Dermis blood vessel endothelial cell (primary cell): ENCODE measurements around the gene COA1. TPM values are rescaled to one million over a fixed set of nuclear protein-coding genes. Genes with fewer than 3 reads are reported as not detected.
"Not testable (repeated sequence)": the region's sequence is repeated elsewhere in the genome, so short reads cannot be mapped to it uniquely, and the experiment has no call there.

ENCODE experiments used
- DNase-seq: peaks from one replicate; pipeline ENCODE4 v3.0.0; 2010
- total RNA-seq: library from RNA; depleted of rRNA; stranded (reverse); fragments of >200 nt; gene quantifications from 2 replicates; pipeline ENCODE4 v1.2.3, GENCODE V29; 2014

The COA1 gene, protein sequence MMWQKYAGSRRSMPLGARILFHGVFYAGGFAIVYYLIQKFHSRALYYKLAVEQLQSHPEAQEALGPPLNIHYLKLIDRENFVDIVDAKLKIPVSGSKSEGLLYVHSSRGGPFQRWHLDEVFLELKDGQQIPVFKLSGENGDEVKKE
- total RNA-seq, result 37.2 and 47.3 TPM in 2 replicates

DNA sequence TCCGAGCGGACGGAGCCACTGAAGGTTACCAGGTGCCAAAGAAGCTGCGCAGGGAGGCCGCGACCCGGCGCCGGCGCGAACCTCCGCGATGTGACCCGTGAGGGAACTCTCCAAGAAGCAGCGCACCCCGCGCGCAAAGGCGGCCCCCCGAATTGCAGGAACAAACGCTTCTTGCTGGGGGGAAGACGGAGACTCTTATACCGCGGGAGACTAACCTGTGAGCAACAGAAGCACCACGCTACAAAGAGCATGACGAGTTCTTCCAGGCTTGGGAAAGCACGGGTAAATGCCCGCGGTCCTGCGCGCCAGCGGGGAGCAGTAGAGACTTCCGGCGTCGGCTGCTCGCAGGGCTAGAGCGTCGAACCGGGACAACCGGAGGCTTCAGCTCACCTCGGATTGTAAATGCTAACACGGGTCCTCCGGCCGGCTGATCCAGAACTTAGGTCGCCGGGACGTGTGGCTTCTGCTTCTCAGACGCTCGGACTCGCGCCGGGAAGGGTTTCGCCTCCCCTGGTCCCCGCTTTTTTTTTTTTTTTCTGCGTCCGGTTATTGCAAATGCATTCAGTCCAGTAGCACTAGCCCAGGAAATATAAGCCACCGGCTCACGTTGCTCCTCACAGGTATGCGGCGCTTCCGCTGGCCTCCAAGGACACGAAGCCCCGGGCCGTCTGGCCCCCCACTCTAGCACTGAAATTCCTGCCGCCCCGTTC lies at the start of gene COA1:
Gene COA1, minus strand, starts transcription at position 310 of the 710 bp plus-strand sequence. CDS start 80,909 bp downstream, outside the sequence.
- DNase-seq, result peak; percentile 93

- DNase-seq, result not testable (repeated sequence)
These were observed 49.1 kb upstream of the COA1 start for GRCh38 chr7:43778293-43779044.

DNA sequence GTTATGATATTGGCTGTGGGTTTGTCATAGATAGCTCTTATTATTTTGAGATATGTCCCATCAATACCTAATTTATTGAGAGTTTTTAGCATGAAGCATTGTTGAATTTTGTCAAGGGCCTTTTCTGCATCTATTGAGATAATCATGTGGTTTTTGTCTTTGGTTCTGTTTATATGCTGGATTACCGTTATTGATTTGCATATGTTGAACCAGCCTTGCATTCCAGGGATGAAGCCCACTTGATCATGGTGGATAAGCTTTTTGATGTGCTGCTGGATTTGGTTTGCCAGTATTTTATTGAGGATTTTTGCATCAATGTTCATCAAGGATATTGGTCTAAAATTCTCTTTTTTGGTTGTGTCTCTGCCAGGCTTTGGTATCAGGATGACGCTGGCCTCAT lies 45.9 kb upstream of the COA1 start:
- not testable (repeated sequence) for DNase-seq

GRCh38 chr7:43773268-43773667 lies 43.9 kb upstream of the COA1 start:
- DNase-seq, result not testable (repeated sequence)

DNA sequence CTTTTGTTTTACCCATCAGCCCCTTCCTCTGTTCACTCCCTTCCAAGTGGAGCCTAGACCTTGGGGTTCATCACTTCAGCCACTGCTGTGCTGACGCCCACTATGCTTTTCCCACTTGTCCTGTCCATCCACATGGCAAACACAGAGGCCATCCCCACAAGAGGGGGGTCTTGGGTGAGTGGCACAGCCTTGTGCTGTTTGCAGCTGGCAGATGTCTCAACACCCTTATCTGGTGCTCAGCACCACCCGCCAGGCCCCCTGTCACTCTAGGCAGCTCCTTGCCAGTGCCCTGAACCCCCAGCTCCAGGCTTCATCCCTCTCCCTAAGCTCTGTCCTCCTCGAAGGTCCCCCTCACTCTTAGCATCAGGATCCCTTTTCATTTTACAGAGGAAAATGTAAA lies 42.2 kb upstream of the COA1 start:
- no peak for DNase-seq

GRCh38 chr7:43771128-43771527 lies 41.8 kb upstream of the COA1 start:
- DNase-seq, result no peak

- DNase-seq, result no peak
These were observed 40.6 kb upstream of the COA1 start for GRCh38 chr7:43769791-43770465.

DNA sequence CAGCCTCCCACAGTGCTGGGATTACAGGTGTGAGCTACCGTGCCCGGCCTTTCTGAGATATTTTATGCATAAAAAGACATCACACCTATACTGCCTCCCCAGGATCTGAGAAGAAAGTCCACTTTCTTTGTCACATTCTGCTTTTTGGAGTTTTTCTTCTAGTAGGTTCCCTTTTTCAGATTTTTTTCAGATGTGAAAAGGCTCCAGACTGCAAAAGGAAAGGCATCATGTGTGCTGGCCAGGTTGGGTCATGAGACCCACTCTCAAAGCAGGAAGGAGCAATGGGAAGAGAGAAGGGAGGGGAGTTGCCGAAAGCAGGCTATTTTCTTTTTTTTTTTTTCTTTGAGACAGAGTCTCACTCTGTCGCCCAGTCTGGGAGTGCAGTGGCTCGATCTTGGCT lies 40.0 kb upstream of the COA1 start:
- no peak for DNase-seq

GRCh38 chr7:43768887-43769272 lies 39.6 kb upstream of the COA1 start:
- no peak for DNase-seq

DNA sequence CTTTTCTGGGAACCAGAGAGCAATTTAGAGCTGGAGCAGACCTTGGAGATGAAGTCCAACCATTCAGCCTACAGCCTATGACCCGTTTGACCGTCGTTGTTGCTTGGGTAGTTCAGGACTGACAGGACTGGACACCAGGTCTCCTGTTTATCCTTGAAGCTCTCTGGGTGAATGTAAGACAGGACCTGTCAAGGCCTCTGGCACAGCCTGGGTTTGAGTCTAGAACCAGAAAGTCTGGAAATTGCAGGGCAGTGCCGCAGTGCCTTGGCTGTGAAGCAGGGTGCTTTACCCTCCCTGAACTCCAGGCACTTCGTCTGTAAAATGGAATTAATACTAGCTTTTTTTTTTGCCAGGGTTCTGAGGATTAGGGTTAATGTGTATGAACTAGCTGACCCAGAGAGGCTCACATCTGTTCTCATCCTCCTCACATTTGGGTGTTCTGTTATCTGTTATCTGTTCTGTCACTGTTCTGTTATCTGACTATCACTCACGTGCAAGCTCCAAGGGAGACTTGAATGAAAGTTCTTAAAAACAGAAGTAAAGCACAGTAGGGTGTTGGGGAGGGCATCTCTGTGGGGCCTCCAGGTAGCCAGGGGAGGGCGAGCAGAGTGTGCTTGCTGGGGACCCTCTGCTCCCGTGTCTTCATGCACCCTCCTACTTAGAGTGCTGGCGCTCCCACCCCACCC lies 39.0 kb upstream of the COA1 start:
- no peak for DNase-seq

DNA sequence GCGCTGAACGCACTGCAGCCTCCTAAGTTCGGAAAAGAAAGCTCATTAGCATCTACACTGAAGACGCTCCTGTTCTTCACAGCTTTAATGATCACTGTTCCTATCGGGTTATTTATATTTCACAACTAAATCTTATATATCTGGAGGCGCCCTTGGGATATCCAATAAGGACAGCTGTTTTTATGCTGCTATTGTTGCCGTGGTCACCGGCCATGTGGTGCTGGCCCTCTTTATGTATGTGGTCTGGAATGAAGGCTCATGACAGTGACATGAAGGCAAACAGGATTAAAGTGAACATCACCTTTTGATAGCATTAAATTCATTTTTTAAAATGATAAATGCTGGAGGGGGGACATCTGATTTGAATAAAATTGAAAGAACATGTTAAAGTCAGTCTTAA lies 38.0 kb upstream of the COA1 start:
- no peak for DNase-seq

GRCh38 chr7:43766564-43766963 lies 37.2 kb upstream of the COA1 start:
- no peak for DNase-seq

GRCh38 chr7:43764807-43765491 lies 35.6 kb upstream of the COA1 start:
- no peak for DNase-seq

GRCh38 chr7:43764039-43764761 lies 34.9 kb upstream of the COA1 start:
- DNase-seq, result no peak

GRCh38 chr7:43763183-43763582 lies 33.9 kb upstream of the COA1 start:
- DNase-seq, result no peak

- DNase-seq, result no peak
These were observed 32.8 kb upstream of the COA1 start for GRCh38 chr7:43761938-43762692.

- DNase-seq, result no peak
These were observed 32.1 kb upstream of the COA1 start for GRCh38 chr7:43761382-43761781.

- DNase-seq, result no peak
These were observed 31.5 kb upstream of the COA1 start for GRCh38 chr7:43760861-43761260.

- peak; percentile 55 for DNase-seq
These were observed 29.7 kb upstream of the COA1 start for GRCh38 chr7:43758822-43759683.
